Mesenchymal stem cell (in vitro differentiated cells and primary cell): Measurements from ENCODE around the gene BMPER.

ENCODE experiments used
- DNase-seq: peaks from one replicate; pipeline ENCODE4 v3.0.0-alpha.2; 2013
- H2AFZ ChIP-seq: one replicate; pipeline ENCODE4 v1.6.1; 2013; ENCODE audit warnings: low read depth, mild to moderate bottlenecking, control low read depth, inconsistent platforms, low read length, moderate library complexity
- H2AK5ac ChIP-seq: 2 replicates; pipeline ENCODE4 v1.6.1; 2013; ENCODE audit warnings: low read length, moderate library complexity, mild to moderate bottlenecking, inconsistent platforms; ENCODE audit not compliant: severe bottlenecking
- H2BK120ac ChIP-seq: one replicate; pipeline ENCODE4 v1.6.1; 2013; ENCODE audit warnings: low read depth, mild to moderate bottlenecking, inconsistent platforms, low read length, moderate library complexity
- H2BK12ac ChIP-seq, 2 experiments: one replicate each; pipeline ENCODE4 v1.6.1; 2013; ENCODE audit warnings: inconsistent platforms in 2 of 2, low read length in 2 of 2, mild to moderate bottlenecking in 2 of 2, moderate library complexity in 2 of 2, control low read depth in 1 of 2
- H2BK15ac ChIP-seq: one replicate; pipeline ENCODE4 v1.6.1; 2013; ENCODE audit warnings: mild to moderate bottlenecking, low read depth, inconsistent platforms; ENCODE audit not compliant: poor library complexity, severe bottlenecking
- H2BK5ac ChIP-seq: 2 replicates; pipeline ENCODE4 v1.6.1; 2013; ENCODE audit warnings: low read depth, mild to moderate bottlenecking, low read length, control low read depth, inconsistent platforms; ENCODE audit not compliant: poor library complexity, severe bottlenecking
- H3K14ac ChIP-seq, 2 experiments: one replicate each; pipeline ENCODE4 v1.6.1; 2013; ENCODE audit warnings: inconsistent platforms in 2 of 2, low read length in 2 of 2, control low read depth in 1 of 2, mild to moderate bottlenecking in 1 of 2, moderate library complexity in 1 of 2
- H3K18ac ChIP-seq, 2 experiments: one replicate each; pipeline ENCODE4 v1.6.1; 2013; ENCODE audit warnings: inconsistent platforms in 2 of 2, low read length in 2 of 2, control low read depth in 1 of 2, low read depth in 1 of 2, mild to moderate bottlenecking in 1 of 2
- H3K23ac ChIP-seq, 2 experiments: one replicate each; pipeline ENCODE4 v1.6.1; 2013; ENCODE audit warnings: inconsistent platforms in 2 of 2, low read length in 2 of 2, mild to moderate bottlenecking in 2 of 2, moderate library complexity in 2 of 2, control low read depth in 1 of 2
- H3K27ac ChIP-seq: 2 replicates; pipeline ENCODE4 v1.5.1; 2013; ENCODE audit warnings: mild to moderate bottlenecking, moderate library complexity, low read length, control low read depth, inconsistent platforms; ENCODE audit not compliant: poor library complexity, severe bottlenecking
- H3K27me3 ChIP-seq, 2 experiments: 2 replicates each; pipeline versions ENCODE4 v1.6.1 to v1.7.0; 2013; ENCODE audit warnings: low read length in 2 of 2, mild to moderate bottlenecking in 2 of 2, moderate library complexity in 2 of 2, control low read depth in 1 of 2, inconsistent platforms in 1 of 2; ENCODE audit not compliant: control insufficient read depth in 1 of 2, insufficient read depth in 1 of 2
- H3K36me3 ChIP-seq, 2 experiments: 2 replicates each; pipeline versions ENCODE4 v1.6.1 to v1.7.0; 2013; ENCODE audit warnings: low read length in 2 of 2, control low read depth in 1 of 2, inconsistent platforms in 1 of 2, low read depth in 1 of 2, mild to moderate bottlenecking in 1 of 2; ENCODE audit not compliant: insufficient read depth in 2 of 2, control insufficient read depth in 1 of 2
- H3K4ac ChIP-seq, 2 experiments: one replicate each; pipeline ENCODE4 v1.6.1; 2013; ENCODE audit warnings: inconsistent platforms in 2 of 2, low read length in 2 of 2, mild to moderate bottlenecking in 2 of 2, moderate library complexity in 2 of 2, control low read depth in 1 of 2, low read depth in 1 of 2
- H3K4me1 ChIP-seq: 2 replicates; pipeline ENCODE4 v1.6.1; 2013; ENCODE audit warnings: low read depth, low read length, control low read depth; ENCODE audit not compliant: control insufficient read depth, insufficient read depth
- H3K4me2 ChIP-seq: 2 replicates; pipeline ENCODE4 v1.6.1; 2013; ENCODE audit warnings: low read length, mild to moderate bottlenecking, inconsistent platforms; ENCODE audit not compliant: poor library complexity, severe bottlenecking
- H3K4me3 ChIP-seq, 2 experiments: 2 replicates each; pipeline versions ENCODE4 v1.5.1 to v1.7.0; 2013; ENCODE audit warnings: low read length in 2 of 2, mild to moderate bottlenecking in 2 of 2, control low read depth in 1 of 2, low read depth in 1 of 2; ENCODE audit not compliant: insufficient read depth in 1 of 2
- H3K79me1 ChIP-seq: replicated peaks from 2 replicates; pipeline ENCODE4 v1.6.1; 2013; ENCODE audit warnings: mild to moderate bottlenecking, control low read depth, low read length, inconsistent platforms; ENCODE audit not compliant: poor library complexity, severe bottlenecking
- H3K9ac ChIP-seq: 2 replicates; pipeline ENCODE4 v1.7.0; 2013; ENCODE audit warnings: mild to moderate bottlenecking, low read length, moderate library complexity
- H3K9me3 ChIP-seq: 2 replicates; pipeline ENCODE4 v1.7.0; 2013; ENCODE audit warnings: mild to moderate bottlenecking, low read length; ENCODE audit not compliant: control insufficient read depth
- H4K8ac ChIP-seq: one replicate; pipeline ENCODE4 v1.6.1; 2013; ENCODE audit warnings: inconsistent platforms, mild to moderate bottlenecking, low read length, moderate library complexity
- H4K91ac ChIP-seq: one replicate; pipeline ENCODE4 v1.6.1; 2013; ENCODE audit warnings: mild to moderate bottlenecking, low read length, inconsistent platforms
- WGBS: methylation state at CpG from one replicate; pipeline ENCODE4 v1.1.7; 2013; ENCODE audit warnings: mixed read lengths; 5-methylcytosine and 5-hydroxymethylcytosine counted together

BMPER gene

GRCh38 chr7:33946094-33946699 is 40.9 kb downstream of the BMPER start:
- Histone ChIP-seq H2AK5ac (no peak overlapping the region), H4K8ac (no peak overlapping the region), H3K27me3 (no peaks in the 10 kb centered on the region), H3K9me3 (no peaks in the 10 kb centered on the region), H3K79me1 (no peaks in the 10 kb centered on the region), H3K4me3 (no peak overlapping the region), H3K9ac (no peak overlapping the region), H3K4me1 (no peaks in the 10 kb centered on the region), H2AFZ (no peak overlapping the region), H3K4me2 (no peak overlapping the region), H2BK5ac (no peak overlapping the region), H2BK120ac (no peak overlapping the region), H3K4ac (no peak overlapping the region), H2BK15ac (no peak overlapping the region), H2BK12ac (no peak overlapping the region), H3K23ac (no peak overlapping the region), H3K27ac (no peak overlapping the region), H4K91ac (no peak overlapping the region), H3K14ac (no peak overlapping the region), H3K18ac (no peak overlapping the region), H3K36me3 (peaks cover 0 to 94% of the 10 kb centered on the region in 2 experiments)
- DNase-seq, result no peak
- WGBS, result 74% methylated on average over 2 of the region's 3 CpGs

- Histone ChIP-seq H4K8ac (peak overlapping the region; percentile 12), H2AFZ (no peak overlapping the region), H3K27ac (no peak overlapping the region), H3K23ac (no peak overlapping the region), H2BK12ac (no peak overlapping the region), H3K4me1 (no peaks in the 10 kb centered on the region), H2BK15ac (no peak overlapping the region), H3K27me3 (no peaks in the 10 kb centered on the region), H3K36me3 (peaks cover 0 to 95% of the 10 kb centered on the region in 2 experiments), H3K9ac (no peak overlapping the region), H2AK5ac (no peak overlapping the region), H3K4ac (no peak overlapping the region), H3K14ac (no peak overlapping the region), H3K18ac (peak overlapping the region in 1 of 2 experiments; percentile 24), H3K4me3 (no peak overlapping the region), H2BK5ac (no peak overlapping the region), H4K91ac (no peak overlapping the region), H2BK120ac (no peak overlapping the region), H3K9me3 (no peaks in the 10 kb centered on the region), H3K4me2 (no peak overlapping the region), H3K79me1 (no peaks in the 10 kb centered on the region)
- DNase-seq, result no peak
- WGBS, result 99% methylated on average over 5 of the region's 5 CpGs
Observed at GRCh38 chr7:33950047-33950714, 44.8 kb downstream of the BMPER start.

DNA sequence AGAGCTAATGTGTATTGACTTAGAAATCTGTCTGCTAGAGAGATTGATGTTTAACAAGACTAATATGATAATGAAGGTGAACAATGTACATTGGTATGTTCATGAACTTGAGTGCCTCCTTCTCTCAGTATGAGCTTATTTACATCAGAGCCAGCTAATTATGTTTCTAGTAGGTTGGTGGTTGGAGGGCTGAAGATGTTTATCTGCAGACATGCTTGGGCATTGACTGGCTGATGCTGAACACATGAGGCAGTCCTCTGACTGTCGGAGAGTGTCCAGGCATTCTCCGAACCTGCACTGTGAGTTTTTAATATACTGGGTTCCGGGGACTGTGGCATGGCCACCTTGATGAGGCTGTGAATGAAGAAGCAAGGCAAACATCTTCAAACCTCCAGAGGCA is 47.5 kb downstream of the BMPER start:
- peak; percentile 55 for DNase-seq
- H2BK15ac ChIP-seq, result no peak overlapping the region
- no peaks in the 10 kb centered on the region for H3K9me3 ChIP-seq
- H3K4me1 ChIP-seq, result no peaks in the 10 kb centered on the region
- no peak overlapping the region for H3K4me2 ChIP-seq
- H3K79me1 ChIP-seq, result no peaks in the 10 kb centered on the region
- WGBS, result 65% methylated on average over 3 of the region's 3 CpGs
- H4K8ac ChIP-seq, result no peak overlapping the region
- no peak overlapping the region for H3K14ac ChIP-seq
- H2AFZ ChIP-seq, result no peak overlapping the region
- no peak overlapping the region for H3K4me3 ChIP-seq
- no peak overlapping the region for H3K9ac ChIP-seq
- H4K91ac ChIP-seq, result no peak overlapping the region
- peaks cover 0 to 96% of the 10 kb centered on the region in 2 experiments for H3K36me3 ChIP-seq
- no peak overlapping the region for H2BK5ac ChIP-seq
- H2AK5ac ChIP-seq, result no peak overlapping the region
- H2BK12ac ChIP-seq, result no peak overlapping the region
- no peak overlapping the region for H2BK120ac ChIP-seq
- H3K23ac ChIP-seq, result no peak overlapping the region
- no peak overlapping the region for H3K18ac ChIP-seq
- H3K4ac ChIP-seq, result no peak overlapping the region
- no peaks in the 10 kb centered on the region for H3K27me3 ChIP-seq
- no peak overlapping the region for H3K27ac ChIP-seq

DNA sequence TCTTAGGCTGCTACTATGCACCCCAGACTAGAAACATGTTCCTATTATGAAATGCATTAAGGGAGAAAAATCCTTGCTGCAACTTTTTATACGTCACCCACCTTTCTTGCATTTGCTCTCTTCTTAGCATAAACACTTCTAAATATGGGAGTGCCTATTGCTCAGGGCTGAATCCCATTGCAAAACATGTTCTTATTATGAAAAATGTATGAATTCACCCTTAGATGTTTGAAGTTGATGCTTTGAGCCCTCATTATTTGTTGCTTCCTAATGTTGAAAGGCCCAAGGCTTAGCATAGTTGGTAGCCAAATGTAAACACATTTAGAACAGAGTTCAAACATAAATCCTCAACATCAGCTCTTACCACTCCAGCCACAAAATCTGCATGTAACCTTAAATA is 52.8 kb downstream of the BMPER start:
- H2AFZ ChIP-seq, result no peak overlapping the region
- no peaks in the 10 kb centered on the region for H3K9me3 ChIP-seq
- no peak overlapping the region for H3K18ac ChIP-seq
- H2AK5ac ChIP-seq, result no peak overlapping the region
- no peaks in the 10 kb centered on the region for H3K79me1 ChIP-seq
- H4K8ac ChIP-seq, result no peak overlapping the region
- H3K4me2 ChIP-seq, result no peak overlapping the region
- no peak overlapping the region for H2BK15ac ChIP-seq
- H4K91ac ChIP-seq, result no peak overlapping the region
- no peak overlapping the region for H3K27ac ChIP-seq
- H3K14ac ChIP-seq, result no peak overlapping the region
- WGBS, result no CpG with 5 or more reads among the region's 1 CpG
- no peak overlapping the region for H3K4ac ChIP-seq
- no peak overlapping the region for H2BK120ac ChIP-seq
- H3K4me3 ChIP-seq, result no peak overlapping the region
- no peaks in the 10 kb centered on the region for H3K4me1 ChIP-seq
- no peak overlapping the region for H3K9ac ChIP-seq
- H2BK12ac ChIP-seq, result no peak overlapping the region
- H3K23ac ChIP-seq, result no peak overlapping the region
- peaks cover 0 to 49% of the 10 kb centered on the region in 2 experiments for H3K36me3 ChIP-seq
- peak; percentile 50 for DNase-seq
- no peaks in the 10 kb centered on the region for H3K27me3 ChIP-seq
- no peak overlapping the region for H2BK5ac ChIP-seq
